ENCODE data around the gene C5orf52.
"Not testable (repeated sequence)": the region's sequence is repeated elsewhere in the genome, so short reads cannot be mapped to it uniquely, and the experiment has no call there.

C5orf52 gene

DNA sequence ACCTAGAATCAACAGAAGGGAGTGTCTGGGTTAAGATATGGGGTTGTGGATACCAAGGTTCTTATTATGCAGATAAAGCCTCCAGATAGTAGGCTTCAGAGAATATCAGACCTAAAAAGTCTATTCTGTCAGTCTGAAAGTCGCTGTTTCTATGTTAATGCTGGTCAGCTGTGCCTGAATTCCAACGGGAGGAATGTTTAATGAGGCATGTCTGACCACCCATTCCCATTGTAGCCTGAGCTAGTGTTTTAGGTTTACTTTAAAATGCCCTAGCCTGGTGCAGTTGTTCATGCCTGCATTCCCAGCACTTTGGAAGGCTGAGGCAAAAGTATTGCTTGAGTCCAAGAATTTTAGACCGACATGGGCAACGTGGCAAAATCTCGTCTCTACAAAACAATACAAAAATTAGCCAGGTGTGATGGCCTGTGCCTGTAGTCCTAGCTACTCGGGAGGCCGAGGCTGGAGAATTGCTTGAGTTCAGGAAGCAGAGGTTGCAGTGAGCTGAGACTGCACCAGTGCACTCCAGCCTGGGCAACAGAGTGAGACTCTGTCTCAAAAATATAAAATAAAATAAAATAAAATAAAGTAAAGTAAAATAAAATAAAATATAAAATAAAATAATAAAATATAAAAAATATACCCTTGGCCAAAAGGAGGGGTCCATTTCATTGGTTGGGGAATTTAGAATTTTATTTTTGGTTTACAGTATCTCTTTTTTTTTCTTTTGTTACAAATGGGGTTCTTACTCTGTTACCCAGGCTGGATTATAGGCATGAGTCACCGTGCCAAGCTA lies 11.3 kb upstream of the C5orf52 start:
- TF ChIP-seq, protein P1, sequence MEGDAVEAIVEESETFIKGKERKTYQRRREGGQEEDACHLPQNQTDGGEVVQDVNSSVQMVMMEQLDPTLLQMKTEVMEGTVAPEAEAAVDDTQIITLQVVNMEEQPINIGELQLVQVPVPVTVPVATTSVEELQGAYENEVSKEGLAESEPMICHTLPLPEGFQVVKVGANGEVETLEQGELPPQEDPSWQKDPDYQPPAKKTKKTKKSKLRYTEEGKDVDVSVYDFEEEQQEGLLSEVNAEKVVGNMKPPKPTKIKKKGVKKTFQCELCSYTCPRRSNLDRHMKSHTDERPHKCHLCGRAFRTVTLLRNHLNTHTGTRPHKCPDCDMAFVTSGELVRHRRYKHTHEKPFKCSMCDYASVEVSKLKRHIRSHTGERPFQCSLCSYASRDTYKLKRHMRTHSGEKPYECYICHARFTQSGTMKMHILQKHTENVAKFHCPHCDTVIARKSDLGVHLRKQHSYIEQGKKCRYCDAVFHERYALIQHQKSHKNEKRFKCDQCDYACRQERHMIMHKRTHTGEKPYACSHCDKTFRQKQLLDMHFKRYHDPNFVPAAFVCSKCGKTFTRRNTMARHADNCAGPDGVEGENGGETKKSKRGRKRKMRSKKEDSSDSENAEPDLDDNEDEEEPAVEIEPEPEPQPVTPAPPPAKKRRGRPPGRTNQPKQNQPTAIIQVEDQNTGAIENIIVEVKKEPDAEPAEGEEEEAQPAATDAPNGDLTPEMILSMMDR (IDR thresholded peaks at IDR 0.05; ENCODE audit: borderline replicate concordance, control extremely low read depth, extremely low read depth, insufficient read depth, missing control alignments) = no peak
- no peak for DNase-seq (ENCODE audit: low spot score)
- in situ Hi-C loops (cut with MboI; ENCODE audit: low sequenced_read_pairs, unreplicated experiment) = no loop called here

DNA sequence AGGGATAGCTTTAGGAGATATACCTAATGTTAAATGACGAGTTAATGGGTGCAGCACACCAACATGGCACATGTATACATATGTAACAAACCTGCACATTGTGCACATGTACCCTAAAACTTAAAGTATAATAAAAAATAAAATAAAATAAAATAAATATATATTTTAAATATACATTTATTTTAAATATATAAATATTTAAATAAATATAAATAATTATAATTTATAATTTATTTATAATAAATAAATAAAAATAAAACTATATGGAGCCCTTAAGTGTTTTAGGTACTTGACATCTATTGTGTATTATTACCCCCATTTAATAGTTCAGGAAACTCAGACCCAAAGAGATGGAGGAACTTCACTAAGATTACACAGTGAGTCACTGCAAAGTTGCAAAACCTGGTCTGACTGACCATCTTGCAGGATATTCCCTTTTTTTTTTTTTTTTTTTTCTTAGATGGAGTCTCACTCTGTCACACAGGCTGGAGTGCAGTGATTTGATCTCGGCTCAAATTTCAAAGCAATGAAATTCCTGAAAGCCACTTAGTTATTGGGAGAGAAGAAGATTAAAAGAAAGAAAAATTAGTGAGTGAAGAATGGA lies 5.8 kb upstream of the C5orf52 start:
- no peak for DNase-seq (ENCODE audit: low spot score)
- in situ Hi-C loops (cut with MboI; ENCODE audit: low sequenced_read_pairs, unreplicated experiment) = no loop called here
- TF ChIP-seq, protein P1 (IDR thresholded peaks at IDR 0.05; ENCODE audit: borderline replicate concordance, control extremely low read depth, extremely low read depth, insufficient read depth, missing control alignments) = no peak

DNA sequence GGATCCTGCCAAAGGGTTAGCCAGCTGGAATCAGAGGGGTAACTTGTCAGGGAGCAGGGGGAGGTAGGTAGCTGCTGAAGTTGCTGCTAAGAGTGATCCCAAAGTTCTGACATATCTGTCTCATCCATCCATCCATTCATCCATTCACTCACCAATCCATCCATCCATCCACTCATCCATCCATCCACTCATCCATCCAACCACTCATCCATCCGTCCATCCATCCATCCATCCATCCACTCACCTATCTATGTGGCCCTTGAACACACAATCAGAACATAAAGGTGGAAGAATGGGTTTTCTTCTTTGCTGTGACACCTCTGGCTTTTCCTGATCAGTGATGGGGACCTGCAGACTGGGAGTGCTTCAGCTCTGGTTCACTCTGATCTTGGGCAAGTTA lies 3.0 kb upstream of the C5orf52 start:
- DNase-seq (ENCODE audit: low spot score) = no peak
- TF ChIP-seq, protein P1 (IDR thresholded peaks at IDR 0.05; ENCODE audit: borderline replicate concordance, control extremely low read depth, extremely low read depth, insufficient read depth, missing control alignments) = no peak
- in situ Hi-C loops (cut with MboI; ENCODE audit: low sequenced_read_pairs, unreplicated experiment) = no loop called here

DNA sequence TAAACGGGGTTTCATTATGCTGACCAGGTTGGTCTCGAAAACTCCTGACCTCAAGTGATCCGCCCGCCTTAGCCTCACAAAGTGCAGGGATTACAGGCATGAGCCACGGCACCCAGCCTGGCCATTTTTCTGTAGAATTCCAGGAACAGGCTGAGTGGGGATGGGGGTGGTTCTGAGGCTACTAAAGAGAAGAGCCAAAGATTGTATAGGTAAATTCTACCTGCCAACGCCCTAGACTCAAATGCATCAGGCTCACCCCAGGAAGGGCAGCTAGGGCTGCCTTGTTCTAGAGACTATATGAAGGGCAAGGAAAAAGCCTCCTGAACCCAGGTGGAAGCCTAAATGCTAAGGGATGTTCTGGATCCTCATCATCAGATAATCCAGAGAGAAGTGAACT lies 1.6 kb upstream of the C5orf52 start:
- in situ Hi-C loops (cut with MboI; ENCODE audit: low sequenced_read_pairs, unreplicated experiment) = no loop called here
- TF ChIP-seq, protein P1 (IDR thresholded peaks at IDR 0.05; ENCODE audit: borderline replicate concordance, control extremely low read depth, extremely low read depth, insufficient read depth, missing control alignments) = no peak
- no peak for DNase-seq (ENCODE audit: low spot score)

DNA sequence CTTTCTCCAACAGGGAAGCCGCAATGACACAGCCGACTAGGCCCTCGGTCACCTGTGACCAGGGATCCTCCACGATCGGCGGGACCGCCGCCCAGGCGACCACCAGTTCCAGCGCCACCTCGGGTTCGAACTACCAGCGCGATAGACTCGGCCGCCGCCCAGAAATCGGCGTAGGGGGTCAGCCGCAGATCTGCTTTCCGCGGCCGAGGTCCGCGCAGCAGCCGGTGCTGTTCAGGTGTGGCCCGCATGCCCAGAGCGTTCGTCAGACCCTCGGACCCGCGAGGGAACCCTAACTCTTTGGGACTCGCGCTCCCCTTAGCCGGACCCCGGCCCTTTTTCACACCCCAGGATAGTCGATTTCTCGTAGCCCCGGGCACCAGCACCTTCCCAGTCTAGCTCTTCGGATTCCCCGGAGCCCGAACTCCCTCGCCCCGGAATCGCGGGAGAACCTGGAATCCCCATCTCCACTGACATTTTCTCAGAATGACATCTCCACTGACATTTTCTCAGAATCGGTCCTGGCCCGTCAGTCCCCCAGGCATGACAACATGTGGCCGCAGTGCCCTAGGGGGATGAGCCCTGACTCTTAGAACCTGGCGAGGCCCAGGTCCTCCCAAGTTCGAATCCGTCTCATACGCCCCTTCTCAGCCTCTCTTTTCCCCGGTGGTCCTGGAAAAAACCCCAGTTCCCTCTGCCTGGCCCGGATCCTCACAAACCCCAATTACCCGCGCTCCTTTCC lies 428 bp downstream of the C5orf52 start:
- no peak for DNase-seq (ENCODE audit: low spot score)
- TF ChIP-seq, protein P1 (IDR thresholded peaks at IDR 0.05; ENCODE audit: borderline replicate concordance, control extremely low read depth, extremely low read depth, insufficient read depth, missing control alignments) = no peak
- in situ Hi-C loops (cut with MboI; ENCODE audit: low sequenced_read_pairs, unreplicated experiment) = no loop called here

DNA sequence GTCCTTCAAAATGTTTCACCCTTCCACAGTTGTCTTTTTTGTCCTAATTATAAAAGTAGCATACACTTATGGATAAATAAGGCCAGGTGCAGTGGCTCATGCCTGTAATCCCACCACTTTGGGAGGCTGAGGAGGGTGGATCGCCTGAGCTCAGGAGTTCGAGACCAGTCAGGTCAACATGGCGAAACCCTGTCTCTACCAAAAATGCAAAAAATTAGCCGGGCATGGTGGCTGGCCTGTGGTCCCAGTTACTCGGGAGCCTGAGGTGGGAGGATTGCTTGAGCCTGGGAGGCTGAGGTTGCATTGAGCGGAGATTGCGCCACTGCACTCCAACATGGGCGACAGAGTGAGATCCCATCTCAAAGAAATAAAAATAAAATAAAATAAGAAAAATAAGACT lies 1.6 kb downstream of the C5orf52 start:
- in situ Hi-C loops (cut with MboI; ENCODE audit: low sequenced_read_pairs, unreplicated experiment) = no loop called here
- DNase-seq (ENCODE audit: low spot score) = no peak
- TF ChIP-seq, protein P1 (IDR thresholded peaks at IDR 0.05; ENCODE audit: borderline replicate concordance, control extremely low read depth, extremely low read depth, insufficient read depth, missing control alignments) = no peak

DNA sequence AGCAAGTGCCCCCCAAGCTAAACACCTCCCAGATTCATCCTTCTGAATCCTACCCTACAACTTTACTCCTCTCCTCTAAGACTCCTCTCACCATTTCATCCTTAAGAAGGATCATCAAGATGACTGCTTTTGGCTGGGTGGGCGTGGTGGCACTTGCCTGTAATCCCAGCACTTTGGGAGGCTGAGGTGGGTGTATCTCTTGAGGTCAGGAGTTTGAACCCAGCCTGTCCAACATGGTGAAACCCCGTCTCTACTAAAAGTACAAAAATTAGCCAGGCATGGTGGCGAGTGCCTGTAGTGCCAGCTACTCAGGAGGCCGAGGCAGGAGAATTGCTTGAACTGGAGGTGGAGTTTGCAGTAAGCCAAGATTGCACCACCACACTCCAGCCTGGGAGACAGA lies 3.0 kb downstream of the C5orf52 start:
- in situ Hi-C loops (cut with MboI; ENCODE audit: low sequenced_read_pairs, unreplicated experiment); DNase-seq (ENCODE audit: low spot score): not testable (repeated sequence)

Measured in GM13976 (cell line).